MM.1S (cell line): ENCODE data around the gene UBP1.

Experiments
- DNase-seq: peaks from one replicate; pipeline ENCODE4 v3.0.0-alpha.2; 2015
- H2AFZ ChIP-seq: fragments of 300-600 bp; sonication (generic); 2 replicates; pipeline ENCODE4 v1.6.0; 2016; ENCODE audit warnings: antibody characterized with exemption, low read length
- H3F3A ChIP-seq: fragments of 300-600 bp; sonication (generic); 2 replicates; pipeline ENCODE4 v1.6.1; 2016; ENCODE audit warnings: mild to moderate bottlenecking, antibody characterized with exemption, low read length, moderate library complexity, mixed read lengths; ENCODE audit not compliant: insufficient read depth
- H3K27ac ChIP-seq: fragments of 300-600 bp; sonication (generic); 2 replicates; pipeline ENCODE4 v1.5.1; 2016; ENCODE audit warnings: mild to moderate bottlenecking, low read length
- H3K27me3 ChIP-seq: fragments of 300-600 bp; sonication (generic); replicated peaks from 2 replicates; pipeline ENCODE4 v1.6.0; 2016; ENCODE audit warnings: low read length; ENCODE audit not compliant: insufficient read depth
- H3K36me3 ChIP-seq: fragments of 300-600 bp; sonication (generic); replicated peaks from 2 replicates; pipeline ENCODE4 v1.6.1; 2016; ENCODE audit warnings: mild to moderate bottlenecking, low read length, mixed read lengths; ENCODE audit not compliant: insufficient read depth
- H3K4me1 ChIP-seq: fragments of 300-600 bp; sonication (generic); 2 replicates; pipeline ENCODE4 v1.6.1; 2016; ENCODE audit warnings: low read length, mixed read lengths
- H3K4me2 ChIP-seq: fragments of 300-600 bp; sonication (generic); 2 replicates; pipeline ENCODE4 v1.6.0; 2016; ENCODE audit warnings: low read depth, low read length
- H3K4me3 ChIP-seq: fragments of 300-600 bp; sonication (generic); 2 replicates; pipeline ENCODE4 v1.5.1; 2016; ENCODE audit warnings: low read length, mixed read lengths
- H3K79me2 ChIP-seq: fragments of 300-600 bp; sonication (generic); 2 replicates; pipeline ENCODE4 v1.6.1; 2016; ENCODE audit warnings: mixed run types, low read length, mixed read lengths
- H3K9ac ChIP-seq: fragments of 300-600 bp; sonication (generic); 2 replicates; pipeline ENCODE4 v1.6.1; 2016; ENCODE audit warnings: low read length, mixed read lengths
- H3K9me2 ChIP-seq: fragments of 300-600 bp; sonication (generic); replicated peaks from 2 replicates; pipeline ENCODE4 v1.6.1; 2016; ENCODE audit warnings: mild to moderate bottlenecking, low read length, mixed read lengths; ENCODE audit not compliant: insufficient read depth
- H3K9me3 ChIP-seq: fragments of 300-600 bp; sonication (generic); replicated peaks from 2 replicates; pipeline ENCODE4 v1.6.1; 2016; ENCODE audit warnings: mild to moderate bottlenecking, low read length, mixed read lengths; ENCODE audit not compliant: insufficient read depth
- H4K20me1 ChIP-seq: fragments of 300-600 bp; sonication (generic); 2 replicates; pipeline ENCODE4 v1.6.1; 2016; ENCODE audit warnings: mild to moderate bottlenecking, low read length, moderate library complexity, mixed read lengths; ENCODE audit not compliant: insufficient read depth
- CTCF ChIP-seq: fragments of 300-600 bp; sonication (generic); IDR thresholded peaks from 2 replicates; pipeline ENCODE4 v1.5.1; 2016; ENCODE audit warnings: antibody characterized with exemption, low read length, mixed read lengths
- EZH2 ChIP-seq: fragments of 300-600 bp; sonication (generic); optimal IDR thresholded peaks from 2 replicates; pipeline ENCODE3; 2017; ENCODE audit warnings: low read depth, mild to moderate bottlenecking, antibody characterized with exemption, low read length, mixed read lengths
- EZH2phosphoT487 ChIP-seq: fragments of 300-600 bp; sonication (generic); IDR thresholded peaks from 2 replicates; pipeline ENCODE4 v1.6.1; 2018; ENCODE audit warnings: antibody characterized with exemption, low read length

UBP1 gene

DNA sequence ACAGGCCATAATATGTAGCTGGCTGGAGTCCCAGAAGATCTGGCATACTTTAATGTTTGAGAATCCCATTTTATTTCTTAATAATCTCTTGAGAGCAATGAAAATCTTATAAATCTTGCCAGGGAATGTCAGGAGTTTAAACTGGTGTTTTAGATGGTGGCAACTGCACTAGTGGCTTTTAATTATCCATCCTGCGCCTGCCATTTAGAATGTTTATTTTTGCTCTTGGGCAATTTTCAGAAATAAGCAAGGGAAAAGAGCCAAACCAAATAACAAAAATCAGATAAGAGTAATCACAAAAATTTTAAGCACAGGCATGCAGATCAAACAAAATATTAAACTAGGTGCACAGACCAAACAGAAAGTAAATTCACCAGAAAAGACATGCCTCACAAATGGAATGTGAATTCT, 41.9 kb upstream of the UBP1 start:
- H3K9me3 ChIP-seq = no peaks in the 10 kb centered on the region
- H3K4me3 ChIP-seq = no peak overlapping the region
- no peaks in the 10 kb centered on the region for H3K36me3 ChIP-seq
- no peak overlapping the region for H3K9ac ChIP-seq
- TF ChIP-seq CTCF = no peak
- TF ChIP-seq EZH2 = no peak
- TF ChIP-seq EZH2phosphoT487 = no peak
- no peak overlapping the region for H3K27ac ChIP-seq
- H3K4me2 ChIP-seq = no peak overlapping the region
- no peak overlapping the region for H2AFZ ChIP-seq
- no peak for DNase-seq
- no peaks in the 10 kb centered on the region for H3K9me2 ChIP-seq
- no peaks in the 10 kb centered on the region for H3F3A ChIP-seq
- no peaks in the 10 kb centered on the region for H4K20me1 ChIP-seq
- H3K4me1 ChIP-seq = no peaks in the 10 kb centered on the region
- no peaks in the 10 kb centered on the region for H3K79me2 ChIP-seq
- H3K27me3 ChIP-seq = no peaks in the 10 kb centered on the region

GRCh38 chr3:33474896-33475295, 34.7 kb upstream of the UBP1 start:
- Histone ChIP-seq H3K36me3 (no peaks in the 10 kb centered on the region), H3K4me2 (no peak overlapping the region), H3K27ac (no peak overlapping the region), H4K20me1 (no peaks in the 10 kb centered on the region), H3K9me2 (no peaks in the 10 kb centered on the region), H3K4me1 (no peaks in the 10 kb centered on the region), H3K27me3 (no peaks in the 10 kb centered on the region), H2AFZ (no peak overlapping the region), H3K9ac (no peak overlapping the region), H3K79me2 (no peaks in the 10 kb centered on the region), H3F3A (no peaks in the 10 kb centered on the region; the same call in 1 of the 2 replicates), H3K4me3 (no peak overlapping the region), H3K9me3 (no peaks in the 10 kb centered on the region)
- no peak for DNase-seq
- TF ChIP-seq EZH2phosphoT487 = no peak
- no peak for TF ChIP-seq CTCF
- TF ChIP-seq EZH2 = no peak

- Histone ChIP-seq H3K4me1 (no peaks in the 10 kb centered on the region), H3K27me3 (no peaks in the 10 kb centered on the region), H3K9me3 (no peaks in the 10 kb centered on the region), H3K9me2 (no peaks in the 10 kb centered on the region), H3K27ac (no peak overlapping the region), H3F3A (no peaks in the 10 kb centered on the region; the same call in 1 of the 2 replicates), H3K79me2 (no peaks in the 10 kb centered on the region), H3K36me3 (no peaks in the 10 kb centered on the region), H4K20me1 (no peaks in the 10 kb centered on the region), H3K4me2 (no peak overlapping the region), H3K9ac (no peak overlapping the region), H3K4me3 (no peak overlapping the region), H2AFZ (no peak overlapping the region)
- DNase-seq = no peak
- TF ChIP-seq EZH2phosphoT487 (no peak), CTCF (no peak), EZH2 (no peak)
Measured at GRCh38 chr3:33473813-33474212, 33.6 kb upstream of the UBP1 start.
